ENCODE data around the gene DCAF12.
"Not testable (repeated sequence)": the region's sequence is repeated elsewhere in the genome, so short reads cannot be mapped to it uniquely, and the experiment has no call there.

DCAF12 gene

GRCh38 chr9:34126207-34127034 is at the start of gene DCAF12:
Gene DCAF12, minus strand, starts transcription at chr9:34126698. Its CDS starts 267 bp downstream, at chr9:34126431.
- peak; percentile 90 for DNase-seq

DNA sequence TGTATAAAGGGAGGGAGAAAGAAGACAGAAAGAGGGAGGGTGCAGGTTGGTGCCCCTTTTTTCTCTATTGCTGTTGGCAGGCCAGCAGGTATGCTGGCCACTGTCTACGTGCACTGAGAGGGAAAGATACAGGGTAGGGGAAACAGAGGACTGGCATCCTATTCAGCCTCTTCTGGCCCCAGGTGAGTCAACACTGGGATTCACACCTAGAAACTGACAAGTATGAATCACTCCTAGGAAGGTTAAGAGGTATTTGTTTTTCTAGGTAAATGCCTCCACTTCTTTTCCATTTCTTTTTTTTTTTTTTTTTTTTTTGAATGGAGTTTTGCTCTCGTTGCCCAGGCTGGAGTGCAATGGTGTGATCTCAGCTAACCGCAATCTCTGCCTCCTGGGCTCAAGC is 49.6 kb upstream of the DCAF12 start:
- no peak for DNase-seq

DNA sequence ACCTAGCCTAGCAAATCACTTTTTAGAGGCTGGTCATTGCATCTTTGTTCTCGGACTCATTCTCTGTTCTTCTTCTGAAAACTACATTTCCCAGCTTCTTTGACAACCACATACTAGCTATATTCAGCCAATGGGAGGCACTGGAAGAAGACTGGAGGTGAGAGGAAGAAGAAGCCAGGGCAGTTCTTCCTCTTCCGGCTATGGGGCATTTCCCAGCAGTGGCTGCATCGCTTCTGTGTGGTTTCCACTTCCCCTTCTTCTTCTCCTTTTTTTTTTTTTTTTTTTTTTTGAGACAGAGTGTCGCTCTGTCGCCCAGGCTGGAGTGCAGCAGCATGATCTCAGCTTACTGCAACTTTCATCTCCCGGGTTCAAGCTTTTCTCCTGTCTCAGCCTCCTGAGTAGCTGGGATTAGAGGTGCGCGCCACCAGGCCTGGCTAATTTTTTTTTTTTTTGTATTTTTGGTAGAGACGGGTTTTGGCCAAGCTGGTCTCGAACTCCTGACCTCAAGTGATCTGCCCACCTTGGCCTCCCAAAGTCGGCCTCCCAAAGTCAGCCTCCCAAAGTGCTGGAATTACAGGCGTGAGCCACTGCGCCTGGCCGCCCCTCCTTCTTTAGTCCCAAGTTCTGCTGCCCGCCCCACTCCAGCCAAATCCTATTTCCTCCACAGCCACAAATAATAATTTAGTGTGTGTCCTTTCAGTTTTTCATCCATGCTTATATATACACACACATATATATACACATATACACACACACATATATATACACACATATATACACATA is 45.4 kb upstream of the DCAF12 start:
- no peak for DNase-seq

- no peak for DNase-seq
Measured at GRCh38 chr9:34170237-34170991, 43.9 kb upstream of the DCAF12 start.

DNA sequence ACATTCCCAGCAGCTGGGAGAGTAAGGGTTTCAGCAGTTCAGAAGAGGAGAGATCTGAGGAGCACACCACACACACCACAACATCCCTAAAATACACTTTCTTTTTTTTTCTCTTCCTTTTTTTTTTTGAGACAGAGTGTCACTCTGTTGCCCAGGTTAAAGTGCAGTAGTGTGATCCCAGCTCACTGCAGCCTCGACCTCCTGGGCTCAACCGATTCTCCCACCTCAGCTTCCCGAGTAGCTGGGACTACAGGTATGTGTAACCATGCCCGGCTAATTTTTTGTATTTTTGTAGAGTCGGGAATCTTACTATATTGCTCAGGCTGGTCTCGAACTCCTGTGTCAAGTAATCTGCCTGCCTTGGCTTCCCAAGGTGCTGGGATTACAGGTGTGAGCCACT is 42.6 kb upstream of the DCAF12 start:
- DNase-seq, result no peak

DNA sequence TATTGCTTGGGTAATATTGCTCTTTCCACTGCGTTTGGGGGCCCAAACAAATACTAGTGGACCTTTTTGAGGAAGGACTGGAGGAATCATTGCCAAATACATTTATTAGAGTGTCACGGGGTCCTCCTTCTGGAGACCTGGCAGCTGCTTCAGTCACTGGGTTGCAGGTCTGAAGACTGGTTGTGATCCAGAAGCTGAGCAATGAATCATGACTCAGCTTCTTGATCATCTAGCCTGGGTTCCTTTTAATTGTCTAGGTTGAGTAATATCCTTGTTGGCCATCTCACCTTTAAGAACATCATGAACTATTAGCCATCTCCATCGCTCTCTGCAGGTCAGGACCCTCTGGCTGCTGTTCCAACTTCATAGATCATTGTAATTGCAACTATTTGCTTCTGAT is 36.9 kb upstream of the DCAF12 start:
- no peak for DNase-seq

- no peak for DNase-seq
Measured at GRCh38 chr9:34158362-34158869, 31.9 kb upstream of the DCAF12 start.

DNA sequence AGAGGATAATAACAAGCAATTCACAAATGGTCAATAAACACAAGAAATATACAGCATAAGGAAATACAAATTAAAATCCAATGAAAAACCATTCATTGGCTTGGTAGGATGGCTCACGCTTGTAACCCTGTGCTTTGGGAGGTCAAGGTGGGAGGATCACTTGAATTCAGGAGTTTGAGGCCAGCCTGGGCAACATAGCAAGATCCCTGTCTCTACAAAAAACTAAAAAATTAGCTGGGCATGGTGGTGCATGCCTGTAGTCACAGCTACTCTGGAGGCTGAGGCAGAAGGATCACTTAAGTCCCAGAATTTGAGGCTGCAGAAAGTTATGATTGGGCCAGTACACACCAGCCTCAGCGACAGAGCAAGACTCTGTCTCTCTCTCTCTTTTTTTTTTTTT is 31.4 kb upstream of the DCAF12 start:
- no peak for DNase-seq

DNA sequence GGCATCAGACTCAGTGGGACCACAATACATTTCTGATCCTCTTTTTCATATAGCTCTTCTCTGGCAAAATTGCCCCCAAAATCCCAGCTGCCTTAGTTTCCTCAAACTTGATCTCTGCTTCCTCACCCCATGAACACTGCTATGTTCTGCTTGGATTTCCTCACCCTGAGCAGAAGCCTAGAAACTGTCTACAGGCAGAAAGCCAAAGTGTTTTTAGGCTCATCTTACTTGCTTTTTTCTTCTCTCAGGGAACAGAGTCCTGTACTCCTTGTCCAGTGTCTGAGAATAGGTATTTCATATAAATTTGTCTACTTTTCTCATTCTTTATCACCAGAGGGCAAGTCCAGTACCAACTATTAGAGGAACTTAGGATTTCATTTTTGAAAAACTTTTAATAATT is 30.8 kb upstream of the DCAF12 start:
- no peak for DNase-seq

DNA sequence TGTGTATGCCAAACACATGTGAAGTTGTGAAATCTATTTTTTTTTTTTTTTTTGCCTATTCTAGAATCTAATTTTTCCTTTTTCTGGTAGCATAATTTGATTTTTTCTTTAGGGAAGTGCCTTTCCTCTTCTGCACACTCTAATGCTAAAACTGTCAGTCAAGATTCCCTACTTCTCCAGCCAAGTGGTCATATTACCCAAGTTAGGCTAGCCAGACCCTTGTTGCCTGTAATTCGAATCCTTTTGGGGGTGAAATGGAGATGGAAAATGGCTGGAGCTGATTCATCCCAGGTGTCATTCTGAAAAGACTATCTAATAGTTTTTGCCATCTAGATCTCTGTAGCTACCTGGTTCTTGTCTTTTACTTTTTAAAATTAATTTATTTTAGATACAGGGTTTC is 27.6 kb upstream of the DCAF12 start:
- no peak for DNase-seq

GRCh38 chr9:34151398-34151797 is 24.9 kb upstream of the DCAF12 start:
- DNase-seq, result no peak

GRCh38 chr9:34145165-34145564 is 18.7 kb upstream of the DCAF12 start:
- no peak for DNase-seq

DNA sequence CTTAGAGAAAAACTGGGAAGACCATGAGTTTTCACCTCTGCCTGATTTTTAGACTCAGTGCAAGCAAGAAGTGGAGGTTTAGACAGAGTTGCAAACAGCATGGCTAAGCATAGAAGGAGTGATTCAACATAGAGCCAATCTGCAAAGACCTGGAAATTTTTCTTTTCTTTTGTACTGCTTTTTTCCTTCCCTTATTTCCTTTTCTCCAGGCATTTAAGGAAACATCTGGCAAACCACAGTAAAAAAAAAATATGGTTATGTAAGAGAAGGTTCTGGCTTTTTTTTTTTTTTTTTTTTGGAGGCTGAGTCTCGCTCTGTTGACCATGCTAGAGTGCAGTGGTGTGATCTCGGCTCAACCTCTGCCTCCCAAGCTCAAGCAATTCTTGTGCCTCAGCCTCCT is 16.6 kb upstream of the DCAF12 start:
- DNase-seq, result no peak

GRCh38 chr9:34140853-34141252 is 14.4 kb upstream of the DCAF12 start:
- DNase-seq, result no peak

GRCh38 chr9:34139477-34140146 is 13.1 kb upstream of the DCAF12 start:
- DNase-seq, result no peak

GRCh38 chr9:34138644-34139043 is 12.1 kb upstream of the DCAF12 start:
- not testable (repeated sequence) for DNase-seq

DNA sequence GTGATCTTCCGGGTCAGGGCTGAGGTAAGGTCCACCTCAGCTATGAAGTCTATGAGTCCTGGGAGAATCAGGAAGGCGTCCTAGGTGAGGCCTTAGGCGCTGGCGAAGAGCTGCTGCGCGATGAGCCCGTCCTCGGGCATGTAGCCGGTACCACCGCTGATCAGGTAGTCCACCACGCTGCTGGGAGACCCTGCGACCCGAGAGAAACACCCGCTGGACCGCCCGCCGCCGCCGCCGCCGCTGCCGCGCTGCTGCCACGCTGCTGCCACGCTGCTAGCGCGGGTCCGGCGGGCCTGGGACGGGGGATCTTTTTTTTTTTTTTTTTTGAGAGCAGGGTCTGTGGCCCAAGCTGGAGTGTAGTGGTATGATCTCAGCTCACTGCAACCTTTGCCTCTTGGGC is 8.0 kb upstream of the DCAF12 start:
- no peak for DNase-seq

DNA sequence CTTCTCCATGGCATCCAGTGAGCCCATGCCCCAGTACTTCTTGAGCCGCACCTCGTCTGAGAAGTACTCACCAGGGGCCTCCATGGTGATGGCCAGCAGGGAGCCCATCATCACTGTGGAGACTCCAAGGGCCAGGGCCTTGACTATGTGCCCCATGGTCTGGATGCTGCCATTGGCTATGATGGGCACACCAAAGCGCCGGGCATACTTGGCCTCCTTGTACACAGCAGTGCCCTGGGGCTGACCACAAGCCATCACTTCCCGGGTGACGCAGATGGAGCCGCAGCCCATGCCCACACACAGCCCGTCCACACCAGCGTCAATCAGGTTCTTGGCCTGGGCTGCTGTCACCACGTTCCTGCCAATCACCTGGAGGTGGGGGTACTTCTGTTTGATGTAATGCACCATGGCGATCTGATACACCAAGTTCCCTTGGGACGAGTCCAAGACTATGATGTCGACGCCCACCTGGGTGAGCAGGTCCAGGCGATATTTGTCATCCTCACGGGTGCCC is 7.0 kb upstream of the DCAF12 start:
- DNase-seq, result no peak

GRCh38 chr9:34131571-34131970 is 5.1 kb upstream of the DCAF12 start:
- no peak for DNase-seq

GRCh38 chr9:34127035-34127948 is 794 bp upstream of the DCAF12 start:
- no peak for DNase-seq

DNA sequence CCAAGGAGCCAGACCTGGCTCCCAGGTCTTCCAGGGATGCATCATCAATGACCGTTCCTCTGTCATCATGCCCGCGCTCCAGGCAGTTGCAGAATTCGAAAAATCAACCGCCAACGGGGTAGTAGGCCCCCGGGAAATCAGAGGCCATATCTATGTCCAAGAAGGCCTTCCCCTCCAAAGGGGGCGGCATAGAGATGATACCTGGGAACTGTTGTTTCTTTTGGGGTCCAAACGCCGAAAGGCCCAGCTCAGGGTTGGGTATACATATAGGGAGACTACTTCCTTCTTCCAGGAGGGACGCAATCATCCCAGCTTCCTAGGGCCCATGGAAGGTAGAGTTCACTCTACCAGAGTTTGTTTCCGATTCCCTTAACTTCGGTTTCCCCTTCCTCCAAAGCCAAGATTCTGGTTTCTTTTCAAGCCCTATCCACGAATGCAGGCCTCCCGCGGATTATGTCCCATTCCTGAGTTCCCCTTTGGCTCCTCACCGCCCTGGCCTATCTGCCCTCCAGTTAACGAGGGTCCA is 754 bp downstream of the DCAF12 start:
- no peak for DNase-seq
